ENCODE data around the gene PDRG1.
"Not testable (repeated sequence)": the region's sequence is repeated elsewhere in the genome, so short reads cannot be mapped to it uniquely, and the experiment has no call there.

Gene PDRG1

DNA sequence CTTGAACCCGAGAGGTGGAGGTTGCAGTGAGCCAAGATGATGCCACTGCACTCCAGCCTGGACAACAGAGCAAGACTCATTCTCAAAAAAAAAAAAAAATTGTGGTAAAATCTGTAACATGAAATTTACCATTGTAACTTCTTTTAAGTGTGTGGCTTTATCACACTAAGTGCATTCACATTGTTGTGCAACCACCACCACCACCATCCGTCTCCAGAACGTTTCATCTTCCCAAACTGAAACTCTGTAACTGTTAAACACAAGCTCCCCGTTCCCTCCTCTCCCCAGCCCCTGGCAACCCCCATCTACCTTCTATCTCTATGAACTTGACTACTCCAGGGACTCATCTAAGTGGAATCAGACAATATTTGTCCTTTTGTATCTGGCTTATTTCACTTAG is 29.7 kb downstream of the PDRG1 start:
- no peaks in the 10 kb centered on the region for H3K4me1 ChIP-seq (ENCODE audit: control insufficient read depth, insufficient read depth, low read length)
- no peak overlapping the region for H3K9ac ChIP-seq (ENCODE audit: low read length)

GRCh38 chr20:31921480-31921879 is 30.4 kb downstream of the PDRG1 start:
- not testable (repeated sequence) for H3K9ac ChIP-seq (ENCODE audit: low read length); H3K27me3 ChIP-seq (ENCODE audit: control insufficient read depth, insufficient read depth, low read length); H3K4me3 ChIP-seq (ENCODE audit: low read length); H3K9me3 ChIP-seq (ENCODE audit: control insufficient read depth, low read length); H3K4me1 ChIP-seq (ENCODE audit: control insufficient read depth, insufficient read depth, low read length); H3K36me3 ChIP-seq (ENCODE audit: control insufficient read depth, insufficient read depth, low read length)

More for the DNA sequence above, 29.7 kb downstream of the PDRG1 start:
- no peaks in the 10 kb centered on the region for H3K9me3 ChIP-seq (ENCODE audit: control insufficient read depth, low read length)
- H3K36me3 ChIP-seq (ENCODE audit: control insufficient read depth, insufficient read depth, low read length) = no peaks in the 10 kb centered on the region
- no peak overlapping the region for H3K4me3 ChIP-seq (ENCODE audit: low read length)
- no peaks in the 10 kb centered on the region for H3K27me3 ChIP-seq (ENCODE audit: control insufficient read depth, insufficient read depth, low read length)

GRCh38 chr20:31920275-31920855 is 31.5 kb downstream of the PDRG1 start:
- H3K4me1 ChIP-seq (ENCODE audit: control insufficient read depth, insufficient read depth, low read length) = no peaks in the 10 kb centered on the region
- no peak overlapping the region for H3K4me3 ChIP-seq (ENCODE audit: low read length)
- H3K36me3 ChIP-seq (ENCODE audit: control insufficient read depth, insufficient read depth, low read length) = no peaks in the 10 kb centered on the region
- no peaks in the 10 kb centered on the region for H3K9me3 ChIP-seq (ENCODE audit: control insufficient read depth, low read length)
- no peak overlapping the region for H3K9ac ChIP-seq (ENCODE audit: low read length)
- H3K27me3 ChIP-seq (ENCODE audit: control insufficient read depth, insufficient read depth, low read length) = no peaks in the 10 kb centered on the region

DNA sequence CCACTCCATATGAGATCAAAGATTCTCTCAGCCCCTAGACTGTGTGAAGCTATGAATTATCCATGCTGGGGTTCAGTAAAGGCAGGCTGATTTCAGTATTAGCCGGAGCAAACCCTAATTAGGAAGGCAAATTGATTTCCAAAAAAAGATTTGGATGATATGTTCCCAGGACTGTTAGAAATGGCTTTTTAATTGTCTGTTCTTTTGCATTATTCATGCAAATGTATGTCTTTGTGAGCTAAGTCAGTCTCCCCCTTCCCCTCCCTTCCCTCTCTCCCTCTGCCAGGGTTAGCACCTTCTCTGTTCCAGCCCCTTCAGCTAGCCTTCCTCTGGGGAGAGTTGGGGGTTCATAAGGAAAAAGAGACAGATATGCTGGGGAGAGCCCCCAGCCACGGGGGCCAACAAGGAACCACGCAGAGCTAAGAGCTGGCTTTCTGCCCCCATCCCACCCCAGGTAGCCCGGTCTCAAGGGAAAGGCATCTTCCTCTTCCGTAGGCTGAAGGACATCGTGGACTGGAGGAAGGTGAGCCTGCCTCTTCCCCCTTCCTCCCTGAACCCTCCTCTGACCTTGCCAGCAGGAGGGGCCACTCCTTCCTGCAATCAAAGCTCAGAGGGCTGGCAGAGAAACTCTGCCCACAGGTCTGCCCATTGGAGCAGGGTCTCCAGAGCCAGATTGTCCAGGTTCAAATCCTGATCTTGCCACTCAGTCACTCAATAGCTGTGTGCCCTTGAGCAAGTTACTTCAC is 32.3 kb downstream of the PDRG1 start:
- Histone ChIP-seq H3K27me3 (ENCODE audit: control insufficient read depth, insufficient read depth, low read length) (no peaks in the 10 kb centered on the region), H3K9ac (ENCODE audit: low read length) (no peak overlapping the region), H3K4me3 (ENCODE audit: low read length) (no peak overlapping the region), H3K36me3 (ENCODE audit: control insufficient read depth, insufficient read depth, low read length) (no peaks in the 10 kb centered on the region), H3K9me3 (ENCODE audit: control insufficient read depth, low read length) (no peaks in the 10 kb centered on the region), H3K4me1 (ENCODE audit: control insufficient read depth, insufficient read depth, low read length) (no peaks in the 10 kb centered on the region)

- no peaks in the 10 kb centered on the region for H3K9me3 ChIP-seq (ENCODE audit: control insufficient read depth, low read length)
- no peaks in the 10 kb centered on the region for H3K4me1 ChIP-seq (ENCODE audit: control insufficient read depth, insufficient read depth, low read length)
- H3K4me3 ChIP-seq (ENCODE audit: low read length) = no peak overlapping the region
- no peaks in the 10 kb centered on the region for H3K27me3 ChIP-seq (ENCODE audit: control insufficient read depth, insufficient read depth, low read length)
- H3K9ac ChIP-seq (ENCODE audit: low read length) = no peak overlapping the region
- H3K36me3 ChIP-seq (ENCODE audit: control insufficient read depth, insufficient read depth, low read length) = no peaks in the 10 kb centered on the region
These were observed 33.3 kb downstream of the PDRG1 start for GRCh38 chr20:31918466-31919105.

GRCh38 chr20:31917962-31918412 is 33.9 kb downstream of the PDRG1 start:
- H3K4me1 ChIP-seq (ENCODE audit: control insufficient read depth, insufficient read depth, low read length); H3K9me3 ChIP-seq (ENCODE audit: control insufficient read depth, low read length); H3K36me3 ChIP-seq (ENCODE audit: control insufficient read depth, insufficient read depth, low read length); H3K9ac ChIP-seq (ENCODE audit: low read length); H3K27me3 ChIP-seq (ENCODE audit: control insufficient read depth, insufficient read depth, low read length); H3K4me3 ChIP-seq (ENCODE audit: low read length): not testable (repeated sequence)

GRCh38 chr20:31916708-31917107 is 35.1 kb downstream of the PDRG1 start:
- no peaks in the 10 kb centered on the region for H3K36me3 ChIP-seq (ENCODE audit: control insufficient read depth, insufficient read depth, low read length)
- no peaks in the 10 kb centered on the region for H3K27me3 ChIP-seq (ENCODE audit: control insufficient read depth, insufficient read depth, low read length)
- no peaks in the 10 kb centered on the region for H3K4me1 ChIP-seq (ENCODE audit: control insufficient read depth, insufficient read depth, low read length)
- H3K9me3 ChIP-seq (ENCODE audit: control insufficient read depth, low read length) = no peaks in the 10 kb centered on the region
- H3K9ac ChIP-seq (ENCODE audit: low read length) = no peak overlapping the region
- H3K4me3 ChIP-seq (ENCODE audit: low read length) = no peak overlapping the region

DNA sequence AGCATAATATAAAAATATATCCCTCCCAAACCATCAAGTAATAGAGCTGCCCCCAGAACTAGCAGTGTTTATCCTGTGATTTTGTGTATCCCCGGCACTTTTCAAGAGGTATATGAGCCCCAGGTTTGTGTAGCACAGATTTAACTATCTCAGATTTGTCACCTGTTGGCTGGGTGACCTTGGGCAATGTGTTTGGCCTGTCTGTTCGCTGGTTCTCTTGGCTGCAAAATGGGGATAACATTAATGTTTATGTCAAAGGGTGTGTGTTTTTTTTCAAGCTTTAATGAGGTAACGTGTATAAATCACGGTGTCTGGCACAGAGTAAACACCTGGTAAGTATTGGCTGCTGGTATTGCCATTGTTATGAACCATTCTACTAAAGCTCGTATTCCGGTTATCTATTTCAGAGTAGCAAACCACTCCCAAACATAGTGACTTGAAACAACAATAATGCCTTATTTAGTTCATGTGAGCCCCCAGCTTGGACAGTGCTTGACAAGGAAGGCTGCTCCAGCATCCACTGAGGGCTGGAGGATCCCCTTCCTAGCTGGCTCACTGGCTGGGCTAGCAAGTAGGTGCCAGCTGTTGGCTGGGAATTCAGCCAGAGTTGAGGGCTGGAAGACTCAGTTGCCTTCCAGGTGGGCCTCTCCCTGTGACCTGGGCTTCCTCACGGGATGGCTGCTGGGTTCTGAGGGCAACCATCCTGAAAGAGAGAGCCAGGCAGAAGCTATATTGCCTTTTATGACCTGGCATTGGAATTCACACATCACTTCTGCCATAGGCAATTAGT is 36.2 kb downstream of the PDRG1 start:
- Histone ChIP-seq H3K27me3 (ENCODE audit: control insufficient read depth, insufficient read depth, low read length) (no peaks in the 10 kb centered on the region), H3K4me3 (ENCODE audit: low read length) (no peak overlapping the region), H3K9me3 (ENCODE audit: control insufficient read depth, low read length) (no peaks in the 10 kb centered on the region), H3K36me3 (ENCODE audit: control insufficient read depth, insufficient read depth, low read length) (no peaks in the 10 kb centered on the region), H3K9ac (ENCODE audit: low read length) (no peak overlapping the region), H3K4me1 (ENCODE audit: control insufficient read depth, insufficient read depth, low read length) (no peaks in the 10 kb centered on the region)

GRCh38 chr20:31914170-31914569 is 37.7 kb downstream of the PDRG1 start:
- no peaks in the 10 kb centered on the region for H3K36me3 ChIP-seq (ENCODE audit: control insufficient read depth, insufficient read depth, low read length)
- H3K9ac ChIP-seq (ENCODE audit: low read length) = no peak overlapping the region
- H3K9me3 ChIP-seq (ENCODE audit: control insufficient read depth, low read length) = no peaks in the 10 kb centered on the region
- H3K4me1 ChIP-seq (ENCODE audit: control insufficient read depth, insufficient read depth, low read length) = no peaks in the 10 kb centered on the region
- no peak overlapping the region for H3K4me3 ChIP-seq (ENCODE audit: low read length)
- H3K27me3 ChIP-seq (ENCODE audit: control insufficient read depth, insufficient read depth, low read length) = no peaks in the 10 kb centered on the region

- no peak overlapping the region for H3K9ac ChIP-seq (ENCODE audit: low read length)
- H3K9me3 ChIP-seq (ENCODE audit: control insufficient read depth, low read length) = no peaks in the 10 kb centered on the region
- H3K4me3 ChIP-seq (ENCODE audit: low read length) = no peak overlapping the region
- no peaks in the 10 kb centered on the region for H3K27me3 ChIP-seq (ENCODE audit: control insufficient read depth, insufficient read depth, low read length)
- no peaks in the 10 kb centered on the region for H3K4me1 ChIP-seq (ENCODE audit: control insufficient read depth, insufficient read depth, low read length)
- no peaks in the 10 kb centered on the region for H3K36me3 ChIP-seq (ENCODE audit: control insufficient read depth, insufficient read depth, low read length)
These were observed 38.3 kb downstream of the PDRG1 start for GRCh38 chr20:31913431-31914157.

GRCh38 chr20:31910071-31910803 is 41.6 kb downstream of the PDRG1 start:
- Histone ChIP-seq H3K9ac (ENCODE audit: low read length) (no peak overlapping the region), H3K4me3 (ENCODE audit: low read length) (no peak overlapping the region), H3K9me3 (ENCODE audit: control insufficient read depth, low read length) (no peaks in the 10 kb centered on the region), H3K36me3 (ENCODE audit: control insufficient read depth, insufficient read depth, low read length) (no peaks in the 10 kb centered on the region), H3K4me1 (ENCODE audit: control insufficient read depth, insufficient read depth, low read length) (no peaks in the 10 kb centered on the region), H3K27me3 (ENCODE audit: control insufficient read depth, insufficient read depth, low read length) (no peaks in the 10 kb centered on the region)
